Hypothalamus (tissue), 51 donors: ENCODE results near the gene ZFP62.
A peak's percentile ranks its signal among the peaks of the same experiment; 100 is the strongest.
"Not testable (repeated sequence)": the region's sequence is repeated elsewhere in the genome, so short reads cannot be mapped to it uniquely, and the experiment has no call there.

Experiments
- DNase-seq, 51 donors: peaks; one replicate each; lab custom pipeline; 2025; lab: John Stamatoyannopoulos, UW

ZFP62 gene

DNA sequence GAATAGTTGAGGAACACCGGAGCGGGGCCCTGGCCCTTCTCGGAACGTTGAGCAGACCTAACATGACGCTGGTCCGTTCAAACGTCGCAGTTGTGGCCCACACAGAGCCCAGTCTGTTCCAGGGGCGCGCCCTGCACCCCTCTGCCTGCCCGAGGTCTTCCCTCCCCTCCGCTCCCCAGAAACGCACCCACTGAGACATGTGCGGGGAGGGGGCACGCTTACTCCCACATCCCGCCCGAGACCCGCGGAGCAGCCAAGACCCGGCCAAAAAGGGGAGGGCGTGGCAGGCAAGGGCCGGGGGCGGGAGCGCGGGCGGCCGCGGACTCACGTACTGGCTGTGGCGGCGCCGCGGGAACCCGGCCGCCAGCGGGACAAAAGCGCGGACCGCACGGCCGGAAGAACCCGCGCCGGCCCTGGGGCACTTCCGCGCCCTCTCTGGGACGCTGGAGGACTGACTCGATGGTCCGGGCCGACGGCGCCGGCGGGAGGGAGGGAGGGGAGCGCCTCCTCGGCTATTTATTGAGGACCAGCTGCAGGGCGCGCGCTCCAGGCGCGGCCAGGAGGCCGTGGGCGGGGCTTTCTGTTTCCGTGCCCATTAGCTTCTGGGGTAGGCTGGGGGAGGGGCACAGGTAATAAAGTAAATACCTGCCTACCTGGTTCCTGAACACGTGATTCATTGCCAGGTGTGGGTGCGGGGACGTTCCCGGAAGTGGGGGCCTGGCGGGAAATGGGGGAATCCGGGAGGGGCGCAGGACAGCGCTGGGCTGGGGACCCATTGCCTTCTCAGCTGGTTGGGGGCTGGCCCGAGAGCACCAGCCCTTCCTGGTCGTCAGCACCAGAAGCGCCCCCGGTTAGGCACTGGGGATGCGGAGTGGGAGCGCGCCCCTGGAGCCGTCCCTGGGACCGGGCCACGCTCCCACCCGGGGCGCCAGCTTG is at the start of gene ZFP62:
Gene ZFP62 (minus strand): TSS at position 390 of the 936 bp plus-strand sequence. CDS start 57 bp downstream, at position 333.
- peak; percentile 25 to 91 (median 75) for DNase-seq

DNA sequence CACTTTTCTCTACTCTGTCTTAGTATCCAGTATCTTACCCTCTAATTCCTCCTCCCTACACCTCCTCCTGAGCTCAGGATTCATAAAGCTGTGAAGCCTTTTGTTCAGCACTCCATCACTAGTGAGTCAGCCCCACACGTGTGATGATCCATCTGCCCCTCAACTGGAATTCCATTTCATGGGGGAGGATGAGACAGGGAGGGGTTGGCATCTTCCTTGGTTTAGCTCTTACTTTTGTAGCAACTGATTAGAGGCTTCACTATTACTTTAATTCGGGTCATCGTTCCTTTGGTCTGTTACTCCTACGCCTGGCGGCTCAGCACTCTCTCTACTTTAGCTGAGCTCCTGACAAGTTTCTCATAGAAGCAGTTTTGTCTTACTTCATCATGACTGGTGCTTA is 49.7 kb upstream of the ZFP62 start:
- no peak for DNase-seq

GRCh38 chr5:180910182-180910581 is 49.1 kb upstream of the ZFP62 start:
- DNase-seq = no peak

DNA sequence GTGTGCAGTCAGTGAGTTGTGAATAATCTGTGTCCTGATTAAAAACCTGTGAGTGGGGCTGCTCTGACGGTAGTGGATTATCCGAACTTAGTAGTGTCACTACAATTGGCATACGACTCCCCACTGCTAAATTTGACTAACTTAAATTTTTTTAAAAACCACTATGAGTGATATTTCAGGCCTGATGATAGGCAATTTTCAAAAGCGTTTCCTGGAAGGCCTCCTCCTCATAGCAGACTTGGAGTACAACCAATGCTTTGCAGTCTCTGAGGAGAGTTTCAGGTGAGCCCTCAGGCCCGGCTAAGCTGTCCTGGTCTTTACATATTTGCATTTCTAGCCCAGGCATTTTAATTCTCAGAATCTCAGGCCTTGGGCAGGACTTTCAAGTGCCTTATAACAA is 48.7 kb upstream of the ZFP62 start:
- no peak for DNase-seq

DNA sequence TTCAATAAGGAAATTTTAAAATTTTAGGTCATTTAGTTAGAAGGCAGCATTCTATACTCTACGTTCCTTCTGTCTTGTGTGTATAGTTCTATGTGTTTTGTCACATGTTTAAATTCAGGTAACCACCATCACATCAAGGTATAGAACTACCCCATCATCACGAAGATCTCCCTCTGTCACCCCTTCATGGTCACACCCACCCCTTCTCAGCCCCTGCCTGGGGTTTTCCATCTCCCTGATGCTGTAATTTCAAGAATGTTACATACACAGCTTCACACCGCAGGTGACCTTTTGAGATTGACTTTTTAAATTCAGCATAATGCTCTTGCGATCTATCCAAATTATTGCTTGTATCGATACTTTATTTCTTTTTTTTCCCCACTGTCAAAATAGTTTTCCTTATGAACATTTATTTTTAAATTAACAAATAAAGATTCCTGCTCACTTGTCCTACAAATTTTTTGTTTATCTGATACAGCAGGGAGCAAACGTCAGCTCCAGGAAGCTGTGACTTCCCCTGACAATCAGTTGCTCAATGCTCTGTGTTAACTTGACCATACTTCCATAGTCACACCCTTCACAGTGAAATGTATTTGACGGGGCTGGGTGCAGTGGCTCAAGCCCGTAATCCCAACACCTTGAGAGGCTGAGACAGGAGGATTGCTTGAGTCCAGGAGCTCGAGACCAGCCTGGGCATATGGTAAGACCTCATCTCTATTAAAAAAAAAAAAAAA is 48.1 kb upstream of the ZFP62 start:
- DNase-seq = no peak

GRCh38 chr5:180908400-180908799 is 47.3 kb upstream of the ZFP62 start:
- no peak for DNase-seq

- DNase-seq = no peak
Measured at GRCh38 chr5:180901319-180902009, 40.4 kb upstream of the ZFP62 start.

GRCh38 chr5:180900178-180900577 is 39.1 kb upstream of the ZFP62 start:
- DNase-seq = no peak

- DNase-seq = no peak
Measured at GRCh38 chr5:180898621-180899246, 37.7 kb upstream of the ZFP62 start, which contains the start of gene BTNL8. Gene BTNL8 (plus strand): TSS chr5:180899159. CDS start chr5:180899311, 152 bp downstream.

DNA sequence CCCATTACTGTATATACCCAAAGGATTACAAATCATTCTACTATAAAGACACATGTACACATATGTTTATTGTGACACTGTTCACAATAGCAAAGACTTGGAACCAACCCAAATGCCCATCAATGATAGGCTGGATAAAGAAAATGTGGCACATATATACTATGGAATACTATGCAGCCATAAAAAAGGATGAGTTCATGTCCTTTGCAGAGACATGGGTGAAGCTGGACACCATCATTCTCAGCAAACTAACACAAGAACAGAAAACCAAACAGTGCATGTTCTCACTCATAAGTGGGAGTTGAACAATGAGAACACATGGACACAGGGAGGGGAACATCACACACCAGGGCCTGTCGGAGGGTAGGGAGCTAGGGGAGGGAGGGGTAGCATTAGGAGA is 34.3 kb upstream of the ZFP62 start:
- DNase-seq = not testable (repeated sequence)

GRCh38 chr5:180889381-180889780 is 28.3 kb upstream of the ZFP62 start:
- no peak for DNase-seq

DNA sequence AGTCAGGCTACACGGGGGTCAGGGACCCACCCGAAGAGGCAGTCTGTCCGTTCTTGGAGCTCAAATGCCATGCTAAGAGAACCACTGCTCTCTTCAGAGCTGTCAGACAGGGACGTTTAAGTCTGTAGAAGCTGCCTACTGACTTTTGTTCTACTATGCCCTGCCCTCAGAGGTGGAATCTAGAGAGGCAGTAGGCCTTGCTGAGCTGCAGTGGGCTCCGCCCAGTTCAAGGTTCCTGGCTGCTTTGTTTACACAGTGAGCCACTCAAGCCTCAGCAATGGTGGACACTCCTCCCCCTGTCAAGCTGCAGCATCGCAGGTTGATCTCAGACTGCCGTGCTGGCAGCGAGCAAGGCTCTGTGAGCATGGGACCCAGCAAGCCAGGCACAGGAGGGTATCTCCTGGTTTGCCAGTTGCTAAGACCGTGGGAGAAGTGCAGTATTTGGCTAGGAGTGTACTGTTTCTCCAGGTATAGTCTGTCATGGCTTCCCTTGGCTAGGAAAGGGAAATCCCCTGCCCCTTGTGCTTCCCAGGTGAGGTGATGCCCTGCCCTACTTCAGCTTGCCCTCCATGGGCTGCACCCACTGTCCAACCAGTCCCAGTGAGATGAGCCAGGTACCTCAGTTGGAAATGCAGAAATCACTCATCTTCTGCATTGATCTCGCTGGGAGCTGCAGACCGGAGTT is 24.9 kb upstream of the ZFP62 start:
- not testable (repeated sequence) for DNase-seq

GRCh38 chr5:180875860-180876426 is 14.9 kb upstream of the ZFP62 start:
- no peak for DNase-seq

DNA sequence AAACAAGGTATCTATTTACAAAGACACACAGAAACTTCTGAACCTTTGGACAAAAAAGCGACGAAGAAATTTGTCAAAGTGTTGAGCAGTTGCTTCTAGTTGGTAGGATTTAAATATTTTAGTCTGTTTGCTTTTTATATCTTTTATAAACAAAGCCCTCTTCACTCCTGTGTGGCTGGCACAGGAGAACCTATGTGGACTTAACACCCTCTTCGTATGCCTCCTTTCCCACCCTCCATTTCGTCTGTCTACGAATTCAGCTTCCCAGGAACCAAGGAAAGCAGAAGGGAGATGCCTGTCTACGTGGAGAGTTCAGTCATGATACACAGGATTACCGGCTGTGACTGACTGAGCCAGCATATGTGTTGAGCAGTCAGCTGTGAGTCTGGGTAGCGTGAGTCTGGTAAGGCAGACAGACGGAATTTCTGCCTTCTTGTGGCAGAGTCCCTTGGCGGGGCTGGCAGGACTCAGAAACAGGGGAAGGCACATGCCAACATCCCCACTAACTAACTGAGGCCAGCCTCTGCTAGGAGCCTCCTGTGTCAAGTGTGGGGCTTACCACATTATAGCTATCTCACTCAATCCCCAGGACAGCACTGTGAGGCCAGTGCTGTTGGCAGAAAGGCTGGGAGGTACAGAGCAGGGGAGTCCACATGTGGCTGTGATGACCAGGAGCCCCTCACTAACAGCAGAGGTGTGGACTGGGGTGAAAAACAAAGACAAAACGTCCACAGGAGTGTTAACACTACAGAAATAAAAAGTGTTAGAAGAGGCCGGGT is 13.9 kb upstream of the ZFP62 start:
- no peak for DNase-seq

DNA sequence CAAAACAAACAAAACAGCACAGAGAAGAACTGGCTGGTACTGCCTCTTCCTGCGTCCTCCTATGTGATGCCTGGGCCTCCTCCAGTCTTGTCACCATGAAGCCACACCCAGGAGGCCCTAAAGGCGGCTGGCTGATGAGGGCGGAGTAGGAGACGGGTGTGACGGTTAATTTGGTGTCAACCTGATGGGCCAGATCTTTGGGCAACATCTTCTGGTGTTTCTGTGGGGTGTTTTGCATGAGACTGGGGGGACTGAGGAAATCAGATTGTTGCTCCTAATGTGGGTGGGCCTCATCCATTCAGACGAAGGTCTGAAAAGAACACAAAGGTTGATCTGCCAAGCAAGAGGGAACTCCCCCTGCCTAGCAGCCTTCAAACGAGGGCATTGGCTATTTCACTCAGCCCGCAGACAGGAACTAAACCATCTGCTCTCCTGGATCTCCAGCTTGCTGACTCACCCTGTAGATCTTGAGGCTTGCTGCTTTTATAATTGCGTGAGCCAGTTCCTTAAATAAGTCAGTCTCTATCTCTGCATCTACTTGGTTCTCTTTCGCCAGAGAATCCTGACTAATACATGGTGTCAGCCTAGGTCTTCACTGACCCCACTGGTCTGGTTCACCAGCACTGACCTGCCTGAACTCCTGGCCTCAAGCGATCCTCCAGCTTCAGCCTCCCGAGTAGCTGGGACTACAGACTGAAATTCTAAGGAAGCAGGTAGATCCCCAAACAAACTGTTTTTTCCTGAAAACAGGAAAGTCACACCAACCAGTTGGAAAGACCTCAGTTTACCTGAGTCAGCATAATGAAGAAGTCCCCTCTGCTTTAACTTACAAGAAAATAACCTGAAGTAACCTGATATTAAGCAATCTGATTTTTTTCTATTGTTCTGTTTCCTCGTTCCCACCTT is 12.8 kb upstream of the ZFP62 start:
- no peak for DNase-seq

- no peak for DNase-seq
Measured at GRCh38 chr5:180872419-180872818, 11.3 kb upstream of the ZFP62 start.

DNA sequence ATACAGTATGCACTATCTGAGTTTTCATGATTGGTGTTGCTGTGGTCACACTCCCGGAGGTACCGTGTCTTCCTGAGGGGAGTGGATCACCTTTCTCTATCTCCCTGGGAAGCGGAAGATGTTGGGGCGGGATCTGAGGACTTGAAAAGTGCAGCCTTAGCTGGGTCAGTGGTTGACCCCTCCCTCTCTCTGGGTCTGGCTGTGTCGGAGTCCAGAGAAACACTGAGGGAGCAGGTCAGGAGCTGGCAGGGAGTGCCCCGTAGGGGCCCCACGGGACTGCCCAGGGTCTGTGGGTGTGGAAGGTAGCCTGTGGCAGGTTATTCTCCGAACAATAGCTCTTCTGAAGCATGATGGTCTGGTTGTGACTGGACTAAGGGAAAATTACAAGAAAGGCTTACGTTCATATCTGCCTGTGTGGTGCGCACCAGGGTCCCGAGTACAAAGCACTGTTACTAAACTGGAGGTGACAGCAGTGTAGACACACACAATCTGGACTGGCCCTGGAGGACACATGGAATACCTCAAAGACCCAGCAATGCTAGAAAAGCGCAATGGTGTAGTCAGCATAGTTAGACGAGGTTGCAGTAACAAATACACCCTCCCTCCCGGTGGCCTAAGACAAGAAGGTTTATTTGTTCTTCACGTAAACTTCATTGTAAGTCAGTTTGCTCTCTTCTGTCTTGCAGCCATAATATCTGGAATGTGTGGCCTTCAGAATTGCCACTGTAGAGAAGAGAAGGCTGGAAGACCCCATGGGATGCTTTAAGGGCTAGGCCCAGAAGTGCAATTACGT is 9.4 kb upstream of the ZFP62 start:
- DNase-seq = no peak
